Measurements from ENCODE around the gene TXNDC16. TPM values are rescaled to one million over a fixed set of nuclear protein-coding genes. Genes with fewer than 3 reads are reported as not detected.
A peak's percentile ranks its signal among the peaks of the same experiment; 100 is the strongest.
"Not testable (repeated sequence)": the region's sequence is repeated elsewhere in the genome, so short reads cannot be mapped to it uniquely, and the experiment has no call there.

TXNDC16 gene, protein sequence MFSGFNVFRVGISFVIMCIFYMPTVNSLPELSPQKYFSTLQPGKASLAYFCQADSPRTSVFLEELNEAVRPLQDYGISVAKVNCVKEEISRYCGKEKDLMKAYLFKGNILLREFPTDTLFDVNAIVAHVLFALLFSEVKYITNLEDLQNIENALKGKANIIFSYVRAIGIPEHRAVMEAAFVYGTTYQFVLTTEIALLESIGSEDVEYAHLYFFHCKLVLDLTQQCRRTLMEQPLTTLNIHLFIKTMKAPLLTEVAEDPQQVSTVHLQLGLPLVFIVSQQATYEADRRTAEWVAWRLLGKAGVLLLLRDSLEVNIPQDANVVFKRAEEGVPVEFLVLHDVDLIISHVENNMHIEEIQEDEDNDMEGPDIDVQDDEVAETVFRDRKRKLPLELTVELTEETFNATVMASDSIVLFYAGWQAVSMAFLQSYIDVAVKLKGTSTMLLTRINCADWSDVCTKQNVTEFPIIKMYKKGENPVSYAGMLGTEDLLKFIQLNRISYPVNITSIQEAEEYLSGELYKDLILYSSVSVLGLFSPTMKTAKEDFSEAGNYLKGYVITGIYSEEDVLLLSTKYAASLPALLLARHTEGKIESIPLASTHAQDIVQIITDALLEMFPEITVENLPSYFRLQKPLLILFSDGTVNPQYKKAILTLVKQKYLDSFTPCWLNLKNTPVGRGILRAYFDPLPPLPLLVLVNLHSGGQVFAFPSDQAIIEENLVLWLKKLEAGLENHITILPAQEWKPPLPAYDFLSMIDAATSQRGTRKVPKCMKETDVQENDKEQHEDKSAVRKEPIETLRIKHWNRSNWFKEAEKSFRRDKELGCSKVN
- total RNA-seq (1 to 10 TPM; 4.1 to 7.6 (median 6.8) TPM), polyA plus RNA-seq (2.6 TPM)
- long read RNA-seq, donor 1, full-length matches to known transcripts = 5 of 6 reads
- long read RNA-seq, donor 1, partial matches to known transcripts = 1 of 6 reads
- long read RNA-seq, donor 1, other reads (novel, unspliced or antisense) = 0 of 6 reads
- long read RNA-seq, donor 2, full-length matches to known transcripts = 1 of 1 reads
- long read RNA-seq, donor 2, partial matches to known transcripts = 0 of 1 reads
- long read RNA-seq, donor 2, other reads (novel, unspliced or antisense) = 0 of 1 reads
- long read RNA-seq, donor 3, full-length matches to known transcripts = 11 of 18 reads
- long read RNA-seq, donor 3, partial matches to known transcripts = 2 of 18 reads
- long read RNA-seq, donor 3, other reads (novel, unspliced or antisense) = 5 of 18 reads
- long read RNA-seq, donor 4, full-length matches to known transcripts = 1 of 1 reads
- long read RNA-seq, donor 4, partial matches to known transcripts = 0 of 1 reads
- long read RNA-seq, donor 4, other reads (novel, unspliced or antisense) = 0 of 1 reads

DNA sequence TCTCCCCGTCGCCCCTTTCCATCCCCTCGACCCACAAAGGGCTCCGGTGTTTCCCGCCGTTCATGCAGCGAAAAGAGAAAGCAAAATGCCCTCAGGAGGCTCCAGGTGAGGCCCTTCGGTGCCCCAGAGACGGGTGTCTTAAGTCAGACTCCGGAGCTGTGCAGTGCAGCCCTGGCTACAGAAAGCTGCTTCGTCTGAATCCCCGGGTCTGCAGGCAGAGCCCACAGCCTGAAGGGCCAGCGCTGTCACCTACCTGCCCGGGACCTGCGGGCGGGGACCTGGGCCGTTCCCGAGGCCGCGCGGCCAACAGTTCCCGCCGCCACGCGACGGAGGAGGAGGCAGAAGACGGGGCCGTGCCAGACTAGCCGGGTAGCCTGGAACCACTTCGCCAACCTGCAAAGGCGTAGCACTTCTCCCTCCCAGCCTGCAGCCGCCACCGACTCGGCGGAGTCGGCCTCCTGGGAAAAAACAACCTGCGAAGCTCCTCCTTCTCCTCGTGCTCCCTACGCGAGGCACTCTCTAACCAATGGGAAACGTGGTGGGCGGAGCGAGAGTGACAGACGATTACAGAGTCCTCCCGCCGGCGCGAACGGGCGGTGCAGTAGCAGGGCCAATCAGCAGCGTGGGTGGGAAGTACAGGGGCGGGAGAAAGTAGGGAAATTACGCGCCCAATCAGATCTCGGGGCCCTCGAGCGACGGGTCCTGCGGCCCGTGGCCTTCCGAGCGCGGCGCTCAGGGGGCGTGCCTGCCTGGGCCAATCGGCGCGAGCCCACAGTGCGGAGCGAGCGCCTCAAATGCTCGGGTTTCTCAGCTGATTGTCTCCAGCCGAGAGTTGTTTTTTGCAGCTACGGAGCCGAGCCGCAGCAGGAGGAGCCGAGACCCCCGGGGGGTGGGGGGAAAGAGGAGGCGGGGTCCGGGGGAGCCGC, at the start of gene TXNDC16, which contains the start of gene GPR137C:
Gene TXNDC16, minus strand, starts transcription at position 443 of the 926 bp plus-strand sequence. CDS start 8,948 bp downstream, outside the sequence.
Gene GPR137C, plus strand, starts transcription at position 774 of the 926 bp plus-strand sequence. CDS start 312 bp downstream, outside the sequence.
- DNase-seq (peak; percentile 100), ATAC-seq (peak; percentile 99)
- peak within 1 kb of the TSS; percentile 82 for H3K4me3 ChIP-seq (ENCODE audit: low read length)
- no peaks in the 10 kb centered on the region for H3K27me3 ChIP-seq (ENCODE audit: control insufficient read depth, insufficient read depth)
- H3K4me1 ChIP-seq (ENCODE audit: control insufficient read depth, insufficient read depth, low read length) = no peaks in the 10 kb centered on the region
- WGBS = under 1% methylated on average over 81 of the region's 81 CpGs
- peak within 1 kb of the TSS; percentile 80 for H3K27ac ChIP-seq (ENCODE audit: low read length)
- H3K9me3 ChIP-seq (ENCODE audit: control insufficient read depth, low read length) = no peaks in the 10 kb centered on the region
- intact Hi-C loops (cut with DNase I) = no loop called here

DNA sequence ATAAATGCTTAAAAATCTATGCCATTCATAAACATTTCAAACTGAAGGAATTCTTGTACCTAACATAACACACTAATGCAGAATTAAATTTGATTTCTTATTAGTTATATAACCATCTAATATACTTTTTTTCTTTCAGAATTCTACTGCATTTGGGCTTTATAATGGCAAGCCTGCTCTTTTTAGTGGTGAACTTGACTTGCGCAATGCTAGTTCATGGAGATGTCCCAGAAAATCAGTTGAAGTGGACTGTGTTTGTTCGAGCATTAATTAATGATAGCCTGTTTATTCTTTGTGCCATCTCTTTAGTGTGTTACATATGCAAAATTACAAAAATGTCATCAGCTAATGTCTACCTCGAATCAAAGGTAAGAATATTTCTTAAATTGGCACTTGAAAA, 47.7 kb upstream of the TXNDC16 start:
- no peak overlapping the region for H3K4me3 ChIP-seq (ENCODE audit: low read length)
- no peak overlapping the region for H3K27ac ChIP-seq (ENCODE audit: low read length)
- no peaks in the 10 kb centered on the region for H3K9me3 ChIP-seq (ENCODE audit: control insufficient read depth, low read length)
- DNase-seq = no peak
- intact Hi-C loops (cut with DNase I) = no loop called here
- ATAC-seq = no peak
- no peaks in the 10 kb centered on the region for H3K4me1 ChIP-seq (ENCODE audit: control insufficient read depth, insufficient read depth, low read length)
- WGBS = 97% methylated on average over 3 of the region's 3 CpGs
- H3K27me3 ChIP-seq (ENCODE audit: control insufficient read depth, insufficient read depth) = no peaks in the 10 kb centered on the region

GRCh38 chr14:52598568-52598967, 46.3 kb upstream of the TXNDC16 start:
- no peaks in the 10 kb centered on the region for H3K27me3 ChIP-seq (ENCODE audit: control insufficient read depth, insufficient read depth)
- H3K4me3 ChIP-seq (ENCODE audit: low read length) = no peak overlapping the region
- H3K9me3 ChIP-seq (ENCODE audit: control insufficient read depth, low read length) = no peaks in the 10 kb centered on the region
- H3K27ac ChIP-seq (ENCODE audit: low read length) = no peak overlapping the region
- no peaks in the 10 kb centered on the region for H3K4me1 ChIP-seq (ENCODE audit: control insufficient read depth, insufficient read depth, low read length)
- 96% methylated on average over 1 of the region's 1 CpG for WGBS
- DNase-seq = no peak
- intact Hi-C loops (cut with DNase I) = no loop called here
- ATAC-seq = no peak

GRCh38 chr14:52596861-52597260, 44.6 kb upstream of the TXNDC16 start:
- Histone ChIP-seq H3K27me3 (ENCODE audit: control insufficient read depth, insufficient read depth) (no peaks in the 10 kb centered on the region), H3K4me1 (ENCODE audit: control insufficient read depth, insufficient read depth, low read length) (no peaks in the 10 kb centered on the region), H3K9me3 (ENCODE audit: control insufficient read depth, low read length) (no peaks in the 10 kb centered on the region), H3K4me3 (ENCODE audit: low read length) (no peak overlapping the region), H3K27ac (ENCODE audit: low read length) (no peak overlapping the region)
- WGBS = 96% methylated on average over 5 of the region's 5 CpGs
- no peak for ATAC-seq
- intact Hi-C loops (cut with DNase I) = no loop called here
- no peak for DNase-seq

DNA sequence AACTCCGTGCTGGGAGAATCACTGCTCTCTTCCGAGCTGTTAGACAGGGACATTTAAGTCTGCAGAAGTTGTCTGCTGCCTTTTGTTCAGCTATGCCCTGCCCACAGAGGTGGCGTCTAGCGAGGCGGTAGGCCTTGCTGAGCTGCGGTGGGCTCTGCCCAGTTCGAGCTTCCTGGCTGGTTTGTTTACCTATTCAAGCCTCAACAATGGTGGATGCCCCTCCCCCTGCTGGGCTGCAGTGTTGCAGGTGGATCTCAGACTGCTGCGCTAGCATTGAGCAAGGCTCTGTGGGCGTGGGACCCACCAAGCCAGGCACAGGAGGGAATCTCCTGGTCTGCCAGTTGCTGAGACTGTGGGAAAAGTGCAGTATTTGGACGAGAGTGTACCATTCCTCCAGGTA, 44.0 kb upstream of the TXNDC16 start:
- 96% methylated on average over 10 of the region's 10 CpGs for WGBS
- no peak for ATAC-seq
- Histone ChIP-seq H3K9me3 (ENCODE audit: control insufficient read depth, low read length) (no peaks in the 10 kb centered on the region), H3K4me1 (ENCODE audit: control insufficient read depth, insufficient read depth, low read length) (no peaks in the 10 kb centered on the region), H3K27me3 (ENCODE audit: control insufficient read depth, insufficient read depth) (no peaks in the 10 kb centered on the region), H3K27ac (ENCODE audit: low read length) (no peak overlapping the region), H3K4me3 (ENCODE audit: low read length) (no peak overlapping the region)
- intact Hi-C loops (cut with DNase I) = no loop called here
- no peak for DNase-seq

GRCh38 chr14:52590318-52590717, 38.0 kb upstream of the TXNDC16 start:
- Histone ChIP-seq H3K4me3 (ENCODE audit: low read length) (no peak overlapping the region), H3K4me1 (ENCODE audit: control insufficient read depth, insufficient read depth, low read length) (no peaks in the 10 kb centered on the region), H3K27ac (ENCODE audit: low read length) (no peak overlapping the region), H3K9me3 (ENCODE audit: control insufficient read depth, low read length) (no peaks in the 10 kb centered on the region), H3K27me3 (ENCODE audit: control insufficient read depth, insufficient read depth) (no peaks in the 10 kb centered on the region)
- intact Hi-C loops (cut with DNase I) = no loop called here
- 98% methylated on average over 1 of the region's 1 CpG for WGBS
- DNase-seq = no peak
- no peak for ATAC-seq

GRCh38 chr14:52589646-52590045, 37.3 kb upstream of the TXNDC16 start:
- Histone ChIP-seq H3K27me3 (ENCODE audit: control insufficient read depth, insufficient read depth) (no peaks in the 10 kb centered on the region), H3K9me3 (ENCODE audit: control insufficient read depth, low read length) (no peaks in the 10 kb centered on the region), H3K27ac (ENCODE audit: low read length) (no peak overlapping the region), H3K4me1 (ENCODE audit: control insufficient read depth, insufficient read depth, low read length) (no peaks in the 10 kb centered on the region), H3K4me3 (ENCODE audit: low read length) (no peak overlapping the region)
- DNase-seq = no peak
- intact Hi-C loops (cut with DNase I) = no loop called here
- 72% methylated on average over 4 of the region's 4 CpGs for WGBS
- no peak for ATAC-seq

- Histone ChIP-seq H3K27ac (ENCODE audit: low read length) (no peak overlapping the region), H3K9me3 (ENCODE audit: control insufficient read depth, low read length) (no peaks in the 10 kb centered on the region), H3K4me1 (ENCODE audit: control insufficient read depth, insufficient read depth, low read length) (no peaks in the 10 kb centered on the region), H3K4me3 (ENCODE audit: low read length) (no peak overlapping the region), H3K27me3 (ENCODE audit: control insufficient read depth, insufficient read depth) (no peaks in the 10 kb centered on the region)
- ATAC-seq = no peak
- intact Hi-C loops (cut with DNase I) = no loop called here
- no peak for DNase-seq
Measured at GRCh38 chr14:52583544-52583943, 31.2 kb upstream of the TXNDC16 start.

GRCh38 chr14:52575858-52576257, 23.6 kb upstream of the TXNDC16 start:
- no peak for ATAC-seq
- DNase-seq = no peak

GRCh38 chr14:52568454-52568853, 16.1 kb upstream of the TXNDC16 start:
- H3K4me3 ChIP-seq (ENCODE audit: low read length); H3K9me3 ChIP-seq (ENCODE audit: control insufficient read depth, low read length); intact Hi-C loops (cut with DNase I); H3K27ac ChIP-seq (ENCODE audit: low read length); H3K4me1 ChIP-seq (ENCODE audit: control insufficient read depth, insufficient read depth, low read length); H3K27me3 ChIP-seq (ENCODE audit: control insufficient read depth, insufficient read depth); ATAC-seq; DNase-seq: not testable (repeated sequence)
- WGBS = 97% methylated on average over 7 of the region's 7 CpGs

More at GRCh38 chr14:52575858-52576257, 23.6 kb upstream of the TXNDC16 start:
- Histone ChIP-seq H3K27me3 (ENCODE audit: control insufficient read depth, insufficient read depth) (no peaks in the 10 kb centered on the region), H3K9me3 (ENCODE audit: control insufficient read depth, low read length) (no peaks in the 10 kb centered on the region), H3K27ac (ENCODE audit: low read length) (no peak overlapping the region), H3K4me1 (ENCODE audit: control insufficient read depth, insufficient read depth, low read length) (no peaks in the 10 kb centered on the region), H3K4me3 (ENCODE audit: low read length) (no peak overlapping the region)
- WGBS = 82% methylated on average over 2 of the region's 2 CpGs
- intact Hi-C loops (cut with DNase I) = no loop called here

All from right cardiac atrium (tissue), 5 donors.